ENCODE measurements around the gene FAM53A.
A peak's percentile ranks its signal among the peaks of the same experiment; 100 is the strongest.
"Not testable (repeated sequence)": the region's sequence is repeated elsewhere in the genome, so short reads cannot be mapped to it uniquely, and the experiment has no call there.

Gene FAM53A

DNA sequence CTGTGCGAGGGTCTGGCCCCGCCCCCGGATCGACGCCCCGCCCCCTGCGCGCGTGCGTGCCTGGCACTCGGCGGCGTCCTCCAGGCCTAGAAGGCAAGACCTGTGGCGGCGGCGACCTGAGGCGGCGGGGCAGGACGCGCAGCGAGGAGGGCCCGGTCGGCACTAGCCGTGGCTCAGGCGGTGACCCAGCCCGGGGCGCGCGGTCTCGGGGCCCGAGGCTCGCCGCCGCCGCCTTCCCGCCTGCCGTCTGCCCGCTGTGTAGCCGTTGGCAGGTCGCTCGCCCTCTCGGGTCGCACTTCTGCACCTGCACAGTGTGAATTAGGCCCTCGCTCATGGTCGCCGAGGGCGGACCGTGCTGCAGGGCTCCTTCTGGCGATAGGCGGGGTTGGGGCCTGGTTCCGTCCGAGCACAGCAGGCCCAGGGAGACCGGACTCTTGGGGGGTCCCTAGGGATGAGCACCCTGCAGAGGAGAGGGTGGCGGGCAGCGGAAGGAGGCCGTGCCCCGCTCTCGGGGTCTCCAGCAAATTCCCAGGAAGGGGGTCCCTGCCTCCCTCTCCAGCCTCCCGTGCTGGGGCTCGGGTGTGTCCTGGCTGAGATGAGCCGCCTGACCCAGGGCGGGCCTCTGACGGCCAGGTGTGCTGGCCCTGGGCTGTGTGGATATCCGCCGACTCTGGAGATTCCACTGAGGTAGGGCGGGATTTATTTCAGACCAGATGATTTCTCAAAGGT lies 557 bp upstream of the FAM53A start:
- no peak for DNase-seq

DNA sequence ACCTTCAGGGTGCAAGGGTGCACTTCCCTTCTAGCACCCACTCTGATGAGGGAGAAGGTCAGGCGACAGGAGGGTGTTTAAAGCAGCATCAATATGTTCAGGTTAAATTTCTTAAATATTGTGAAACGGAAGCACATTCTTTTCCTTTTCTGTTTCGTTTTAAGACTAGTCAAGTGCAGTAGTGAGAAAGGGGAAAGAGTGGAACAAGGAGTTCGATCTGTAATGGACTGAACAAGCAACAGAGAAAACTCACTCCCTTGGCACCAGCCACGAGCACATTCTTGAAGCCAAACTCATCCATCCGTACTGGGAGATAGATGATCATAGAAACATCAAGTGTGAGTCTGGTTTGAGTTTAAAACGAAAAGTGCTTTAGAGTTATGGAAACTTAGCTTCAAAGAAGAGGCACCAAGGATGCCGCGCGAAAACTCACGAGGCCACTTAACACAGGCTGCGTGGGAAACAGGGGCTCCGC lies 815 bp downstream of the FAM53A start:
- DNase-seq, result peak in 1 of 2 donors; percentile 19

- DNase-seq, result no peak
These were observed 1.3 kb downstream of the FAM53A start for GRCh38 chr4:1682860-1683259.

DNA sequence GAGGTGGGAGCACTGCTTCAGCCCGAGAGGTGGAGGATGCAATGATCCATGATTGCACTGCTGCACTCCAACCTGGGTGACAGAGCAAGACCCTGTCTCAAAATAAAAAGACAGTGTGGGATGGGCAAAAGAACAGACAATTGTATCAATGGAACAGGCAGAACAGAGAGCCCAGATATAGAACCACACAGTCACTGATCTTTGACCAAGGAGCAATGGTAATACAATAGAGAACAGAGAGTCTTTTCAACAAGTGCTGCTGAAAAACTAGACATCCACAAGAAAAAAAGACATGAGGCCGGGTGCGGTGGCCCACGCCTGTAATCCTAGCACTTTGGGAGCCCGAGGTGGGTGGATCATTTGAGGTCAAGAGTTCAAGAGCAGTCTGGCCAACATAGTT lies 5.9 kb downstream of the FAM53A start:
- no peak for DNase-seq

DNA sequence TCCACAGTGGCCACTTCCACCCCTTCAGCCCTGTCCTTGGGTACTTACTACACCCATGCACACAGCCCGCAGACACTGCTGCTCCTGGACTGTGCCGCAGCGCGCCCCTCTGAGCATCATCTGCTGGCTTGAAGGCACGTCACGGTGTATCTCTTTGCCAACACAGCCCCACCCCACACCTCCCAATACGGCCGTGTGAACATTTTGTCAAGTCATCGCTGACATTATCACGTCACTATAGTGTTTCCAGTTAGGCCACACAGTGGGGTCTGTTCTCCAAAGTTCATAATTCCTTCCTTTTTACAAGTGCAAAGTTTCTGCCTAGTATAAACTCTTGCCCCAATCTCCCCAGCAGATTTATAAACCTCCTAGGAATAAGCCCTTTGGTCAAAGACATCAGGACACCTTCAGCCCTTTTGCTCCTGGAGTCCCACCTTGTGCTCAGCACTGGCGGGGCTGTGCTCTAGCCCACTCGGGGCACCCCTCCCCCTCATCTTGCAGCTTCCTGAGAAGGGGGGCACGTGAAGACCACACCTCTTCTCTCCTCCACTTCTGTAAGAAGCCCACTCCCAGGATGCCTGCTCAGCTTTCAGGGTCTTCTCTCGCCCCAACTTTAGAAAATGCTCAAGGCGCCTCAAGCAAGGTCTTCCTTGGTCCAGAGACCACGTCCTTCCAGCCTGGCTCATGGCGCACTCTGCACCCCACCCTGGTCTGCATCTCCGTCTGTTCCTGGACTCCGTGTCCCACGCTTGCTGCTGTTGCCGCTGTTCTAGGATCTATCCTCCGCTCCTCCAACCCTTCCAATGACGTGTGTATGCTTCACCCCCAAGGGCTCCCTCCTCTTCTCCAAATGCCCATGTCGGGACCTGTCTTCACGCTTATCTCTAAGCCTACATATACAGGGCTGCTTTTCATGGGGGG lies 7.2 kb downstream of the FAM53A start:
- DNase-seq, result no peak

DNA sequence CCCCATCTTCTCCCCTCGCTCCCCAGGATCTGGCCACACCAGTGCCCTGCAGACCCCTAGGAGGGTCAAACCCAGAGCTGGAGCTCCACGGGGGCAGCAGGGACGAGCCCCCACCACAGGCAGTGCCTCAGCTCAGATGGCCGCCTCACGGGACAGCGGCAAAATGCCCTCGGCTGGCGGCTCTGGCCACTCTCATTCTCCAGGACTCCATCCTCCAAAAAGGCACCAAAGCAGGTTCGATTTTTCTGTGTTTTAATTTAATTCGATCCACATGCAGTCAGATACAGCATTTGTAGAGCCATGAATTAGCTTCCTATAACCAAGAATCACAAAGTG lies 8.3 kb downstream of the FAM53A start:
- no peak for DNase-seq

DNA sequence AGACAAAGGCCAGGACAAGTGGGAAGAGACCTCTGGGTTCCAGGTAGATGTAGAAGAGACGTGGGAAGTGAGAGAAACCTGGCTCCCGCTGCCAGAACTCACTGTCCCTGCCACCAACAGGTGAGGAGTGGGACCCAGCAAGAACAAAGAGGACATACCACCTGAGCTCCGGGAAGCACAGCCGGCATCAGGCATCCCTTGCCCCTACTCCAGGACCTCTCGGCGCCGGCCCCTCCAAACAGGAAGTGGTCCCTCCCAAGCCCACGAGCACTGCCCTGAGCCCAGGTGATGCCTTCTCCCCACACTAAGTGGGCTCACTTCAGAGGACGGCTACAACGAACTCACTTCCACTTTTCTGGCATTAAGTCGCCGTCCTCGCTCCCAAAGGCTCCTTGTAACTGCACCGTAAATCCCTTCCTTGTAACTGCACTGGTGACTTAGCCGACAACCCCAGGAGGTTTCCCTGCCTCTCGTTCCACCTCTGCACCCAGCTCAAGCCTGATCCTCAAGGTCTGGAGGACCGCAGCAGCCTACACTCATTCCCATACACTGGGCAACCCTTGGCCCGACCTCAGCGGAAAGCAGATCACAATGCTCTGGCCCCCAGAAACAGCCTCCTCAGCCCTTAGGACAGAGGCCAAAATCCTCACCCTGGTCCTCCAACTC lies 8.8 kb downstream of the FAM53A start:
- no peak for DNase-seq

DNA sequence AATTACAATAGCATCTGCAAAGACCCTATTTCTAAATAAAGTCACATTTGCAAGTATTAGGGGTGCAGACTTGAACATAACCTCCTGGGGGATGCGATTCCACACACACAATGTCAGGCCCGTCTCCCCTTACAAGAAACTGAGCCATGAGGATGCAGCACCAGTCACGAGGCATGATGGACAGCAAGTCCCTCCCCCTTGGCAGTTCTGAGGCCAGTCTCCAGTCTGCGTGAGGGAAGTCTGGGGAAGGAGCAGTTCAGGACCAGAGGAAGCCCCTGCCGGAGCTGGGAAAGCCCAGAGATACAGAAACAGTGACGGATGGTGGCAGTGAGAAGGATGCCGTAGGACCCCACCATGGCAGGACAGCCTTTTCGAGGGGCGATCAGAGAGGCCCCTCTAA lies 9.4 kb downstream of the FAM53A start:
- no peak for DNase-seq

DNA sequence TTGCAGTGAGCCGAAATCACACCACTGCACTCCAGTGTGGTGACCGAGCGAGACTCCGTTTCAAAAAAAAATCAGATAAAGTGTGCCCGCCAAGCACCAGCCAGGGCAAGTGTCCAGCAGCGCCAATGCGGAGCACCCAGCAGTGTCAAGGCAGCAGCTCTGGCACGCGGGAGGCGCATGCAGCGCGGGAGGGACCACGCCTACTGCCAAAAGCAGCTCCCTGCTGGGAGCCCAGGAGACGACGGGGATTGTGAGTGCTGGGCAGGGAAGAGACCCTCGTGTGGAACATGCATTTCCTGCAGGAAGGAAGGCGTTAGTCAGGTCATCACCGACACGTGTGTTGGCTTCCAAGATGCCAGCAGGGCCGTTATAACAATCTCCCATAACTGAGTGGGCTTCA lies 10.4 kb downstream of the FAM53A start:
- no peak for DNase-seq

GRCh38 chr4:1671011-1671410 lies 13.1 kb downstream of the FAM53A start:
- DNase-seq, result not testable (repeated sequence)

DNA sequence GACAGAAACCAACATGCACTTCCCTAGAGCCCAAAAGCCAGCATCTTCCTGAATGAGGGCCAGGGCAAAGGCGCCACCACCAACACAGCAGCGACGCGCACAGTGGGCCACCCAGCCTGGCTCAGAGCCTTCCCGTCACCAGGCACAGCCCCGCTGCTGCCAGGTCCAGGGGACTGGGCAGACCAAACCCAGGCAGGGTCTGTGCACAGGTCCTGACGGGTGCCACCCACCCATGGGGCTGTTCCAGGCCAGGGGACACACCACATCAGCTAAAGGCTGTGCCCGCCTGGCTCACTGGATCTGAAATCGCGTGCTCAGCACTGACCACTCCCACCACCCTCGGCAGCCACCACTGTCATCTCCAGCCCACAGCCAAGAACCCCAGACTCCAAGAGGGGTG lies 13.8 kb downstream of the FAM53A start:
- DNase-seq, result no peak

DNA sequence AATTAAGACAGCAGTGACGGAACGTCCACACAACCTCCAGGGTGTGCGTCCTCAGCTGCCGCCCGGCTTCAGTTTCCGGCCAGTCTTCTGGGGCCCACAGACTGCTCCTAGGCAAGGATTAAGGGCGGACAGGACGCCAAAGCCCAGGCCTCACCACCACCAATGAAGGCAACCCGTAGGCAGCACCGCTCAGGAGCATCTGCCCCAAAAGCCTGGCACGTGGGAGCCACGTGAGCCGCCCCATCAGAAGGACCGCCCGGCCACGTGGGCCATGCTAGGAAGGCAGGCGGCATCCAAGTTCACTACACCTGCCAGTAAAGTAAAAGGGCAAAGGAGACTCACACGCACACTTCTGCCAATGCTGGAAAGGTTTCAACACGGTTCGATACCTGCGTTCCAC lies 14.3 kb downstream of the FAM53A start:
- DNase-seq, result no peak

DNA sequence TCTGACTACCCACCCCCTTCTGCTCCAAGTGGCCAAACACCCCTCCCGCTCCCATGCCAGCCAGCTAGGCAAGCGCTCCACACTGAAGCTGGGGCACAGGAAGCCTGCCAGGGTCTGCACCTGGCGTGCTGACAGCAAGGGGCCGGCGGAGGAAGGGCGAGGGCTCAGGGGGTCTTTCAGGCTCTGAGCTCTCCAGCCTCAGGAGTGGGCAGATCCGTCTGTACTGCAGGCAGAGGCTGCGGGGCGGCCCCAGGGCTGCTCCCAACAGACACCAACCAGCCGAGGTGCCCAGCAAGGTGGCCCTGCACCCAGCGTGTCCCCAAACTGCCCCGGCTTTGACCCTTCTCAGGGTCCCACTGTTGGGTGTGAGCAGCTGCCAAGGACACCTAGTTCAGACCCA lies 14.8 kb downstream of the FAM53A start:
- DNase-seq, result no peak

GRCh38 chr4:1668488-1668840 lies 15.6 kb downstream of the FAM53A start:
- DNase-seq, result no peak

DNA sequence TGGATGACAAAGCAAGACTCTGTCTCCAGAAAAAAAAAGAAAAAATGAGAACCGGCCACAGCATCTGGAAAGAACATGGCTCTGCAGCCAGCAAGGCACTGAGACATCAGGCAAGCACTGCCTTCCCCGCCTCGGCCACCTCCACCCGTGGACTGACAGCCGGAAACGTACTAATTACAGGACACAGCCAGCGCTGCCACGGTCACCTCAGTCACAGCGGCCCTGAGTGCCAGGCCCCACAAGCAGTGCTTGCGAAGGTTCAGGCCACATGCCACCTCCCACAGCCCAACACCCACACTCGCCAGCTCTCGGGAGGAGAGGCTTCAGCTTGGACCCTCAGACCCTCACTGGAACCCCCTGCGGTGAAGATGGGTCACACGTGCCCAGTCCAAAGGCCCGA lies 16.8 kb downstream of the FAM53A start:
- no peak for DNase-seq

- DNase-seq, result no peak
These were observed 17.7 kb downstream of the FAM53A start for GRCh38 chr4:1666391-1666790.

- no peak for DNase-seq
These were observed 20.0 kb downstream of the FAM53A start for GRCh38 chr4:1664141-1664540.

GRCh38 chr4:1663549-1663948 lies 20.6 kb downstream of the FAM53A start:
- DNase-seq, result no peak

GRCh38 chr4:1661695-1662094 lies 22.4 kb downstream of the FAM53A start:
- no peak for DNase-seq

GRCh38 chr4:1660948-1661677 lies 23.0 kb downstream of the FAM53A start:
- no peak for DNase-seq

- no peak for DNase-seq
These were observed 24.7 kb downstream of the FAM53A start for GRCh38 chr4:1659104-1660043.

DNA sequence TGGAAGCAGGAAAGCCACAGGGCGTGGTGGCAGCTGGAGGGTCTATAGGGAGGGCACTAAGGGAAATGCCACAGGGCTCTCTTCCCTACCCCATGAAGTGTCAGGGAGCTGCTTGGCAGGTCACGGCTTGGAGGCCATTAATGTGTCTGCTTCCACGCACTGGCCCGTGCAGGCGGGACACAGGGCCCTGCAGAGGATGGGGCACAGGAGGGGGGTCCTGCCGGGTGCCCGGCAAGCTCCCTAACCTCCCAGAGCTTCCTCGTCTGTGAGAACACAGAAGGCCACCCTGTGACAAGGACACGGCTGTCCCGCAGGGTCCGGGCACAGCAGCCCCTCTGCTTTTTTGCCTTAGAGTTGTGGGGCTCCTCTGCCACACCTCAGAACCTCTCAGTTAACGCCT lies 25.5 kb downstream of the FAM53A start:
- DNase-seq, result no peak
